ENCODE data around the gene NXNL1. TPM values are rescaled to one million over a fixed set of nuclear protein-coding genes. Genes with fewer than 3 reads are reported as not detected.

The NXNL1 gene
- total and polyA plus RNA-seq, 2 of the 4 experiments (the other 2 are of a cell fraction): not detected

DNA sequence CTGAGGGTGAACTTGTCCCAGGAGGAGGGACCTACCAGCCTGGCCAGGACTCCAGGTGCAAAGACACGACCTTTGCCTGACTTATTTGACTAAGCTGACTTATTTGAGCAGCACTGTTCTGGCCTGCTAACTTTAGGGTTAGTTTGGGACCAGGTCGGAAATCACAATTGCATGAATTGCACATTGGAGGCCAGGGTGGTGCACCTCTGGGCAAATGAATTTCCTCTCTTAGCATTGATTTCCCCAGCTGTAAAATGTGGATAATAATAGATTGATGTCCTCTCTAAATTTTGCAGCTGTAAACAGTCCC, 53.9 kb downstream of the NXNL1 start:
- POLR2A ChIA-PET (ENCODE audit: unreplicated experiment): no interaction called here

More for the DNA sequence above, 53.9 kb downstream of the NXNL1 start:
- Histone ChIP-seq H3K4me2 (ENCODE audit: low read depth, low read length) (no peak overlapping the region), H4K91ac (ENCODE audit: insufficient read depth, low read depth, low read length) (no peak overlapping the region), H3K4me3 (ENCODE audit: insufficient read depth, low read depth, low read length) (no peak overlapping the region), H3K27ac (ENCODE audit: insufficient read depth, low read length) (no peak overlapping the region), H3K4me1 (ENCODE audit: control insufficient read depth, insufficient read depth, low read length) (peaks cover under 1% of the 10 kb centered on the region; the same call in 1 of the 2 replicates), H3K9me3 (ENCODE audit: control insufficient read depth, insufficient read depth, low read length) (no peaks in the 10 kb centered on the region), H3K4ac (ENCODE audit: low read depth, low read length) (no peak overlapping the region), H3K23ac (ENCODE audit: low read depth, low read length) (no peak overlapping the region), H2AK9ac (replicated peaks; ENCODE audit: low read depth, low read length, poor library complexity) (no peak overlapping the region), H2BK5ac (ENCODE audit: low read depth, low read length, poor library complexity, severe bottlenecking) (no peak overlapping the region), H2AK5ac (ENCODE audit: low read depth, low read length) (no peak overlapping the region), H3K36me3 (ENCODE audit: control insufficient read depth, insufficient read depth, low read length) (no peaks in the 10 kb centered on the region), H3K14ac (replicated peaks; ENCODE audit: low read depth, low read length) (no peak overlapping the region), H4K8ac (ENCODE audit: low read depth in 2 of 2, low read length in 2 of 2) (no peak overlapping the region), H4K20me1 (ENCODE audit: insufficient read depth, low read length) (no peaks in the 10 kb centered on the region), H2AFZ (replicated peaks; ENCODE audit: low read length, poor library complexity) (no peak overlapping the region), H3K79me1 (ENCODE audit: low read depth in 1 of 2, low read length in 2 of 2) (no peaks in the 10 kb centered on the region), H4K5ac (ENCODE audit: low read depth, low read length) (no peak overlapping the region), H3K9ac (ENCODE audit: low read depth, low read length) (no peak overlapping the region), H2BK120ac (ENCODE audit: low read depth, low read length) (no peak overlapping the region), H3K27me3 (ENCODE audit: control insufficient read depth, insufficient read depth, low read length) (no peaks in the 10 kb centered on the region), H2BK20ac (ENCODE audit: low read depth, low read length) (no peak overlapping the region), H3K9me1 (ENCODE audit: insufficient read depth, low read length) (peaks cover 2% of the 10 kb centered on the region; the same call in 1 of the 2 replicates), H2BK15ac (ENCODE audit: low read depth, low read length) (no peak overlapping the region), H3K56ac (ENCODE audit: extremely low read depth, insufficient read depth, low read length) (no peak overlapping the region), H3K18ac (ENCODE audit: low read depth, low read length) (no peak overlapping the region)
- ATAC-seq (ENCODE audit: low read depth): no peak
- in situ Hi-C loops (cut with MboI; ENCODE audit: low sequenced_read_pairs): no loop called here
- no CpG with 5 or more reads among the region's 2 CpGs for WGBS, 2 experiments (ENCODE audit: extremely low coverage in 2 of 2, insufficient read length in 1 of 2)
- no peak for TF ChIP-seq FOS (IDR thresholded peaks at IDR 0.05; ENCODE audit: low read depth, low read length)
- DNase-seq: no peak
- dilution Hi-C loops (cut with HindIII; ENCODE audit: low sequenced_read_pairs, unreplicated experiment): no loop called here
- BruUV-seq (replicated peaks): no TSS peak
- intact Hi-C loops (cut with micrococcal nuclease): no loop called here
- CTCF ChIA-PET: no interaction called here

Measured in IMR-90 (cell line).